Measurements from ENCODE around the gene CADPS. TPM values are rescaled to one million over a fixed set of nuclear protein-coding genes. Genes with fewer than 3 reads are reported as not detected.
A peak's percentile ranks its signal among the peaks of the same experiment; 100 is the strongest.

The CADPS gene
- total and polyA plus RNA-seq, 8 donors, result 0.50 to 2.9 (median 2.2) TPM

GRCh38 chr3:62373714-62374333 lies 501.4 kb downstream of the CADPS start:
- ATAC-seq, result no peak
- H3K4me3 ChIP-seq, result peak overlapping the region in 1 of 2 donors; percentile 4

GRCh38 chr3:62373215-62373614 lies 502.0 kb downstream of the CADPS start, which contains the start of gene FEZF2:
TSS of gene FEZF2 (minus strand) at chr3:62373550. CDS start at chr3:62372868, 682 bp downstream.
- Histone ChIP-seq H3K36me3 (no peaks in the 10 kb centered on the region), H3K27ac (no peak within 1 kb of the TSS), H3K4me1 (peaks cover 0 to 31% of the 10 kb centered on the region in 2 donors), H3K4me3 (peak within 1 kb of the TSS in 1 of 2 donors; percentile 4), H3K9me3 (no peaks in the 10 kb centered on the region), H3K27me3 (peaks cover 100% of the 10 kb centered on the region in 2 donors)
- TF ChIP-seq CTCF (IDR thresholded peaks at IDR 0.05), result no peak
- ATAC-seq (no peak), DNase-seq (no peak)
- intact Hi-C loops (cut with DNase I), result no loop called here

More at GRCh38 chr3:62373714-62374333, 501.4 kb downstream of the CADPS start:
- Histone ChIP-seq H3K9me3 (no peaks in the 10 kb centered on the region), H3K4me1 (peaks cover 0 to 26% of the 10 kb centered on the region in 2 donors), H3K27ac (no peak overlapping the region), H3K27me3 (peaks cover 100% of the 10 kb centered on the region in 2 donors), H3K36me3 (no peaks in the 10 kb centered on the region)
- intact Hi-C loops (cut with DNase I), result no loop called here
- TF ChIP-seq CTCF (IDR thresholded peaks at IDR 0.05), result no peak
- peak in 1 of 4 donors; percentile 72 for DNase-seq

DNA sequence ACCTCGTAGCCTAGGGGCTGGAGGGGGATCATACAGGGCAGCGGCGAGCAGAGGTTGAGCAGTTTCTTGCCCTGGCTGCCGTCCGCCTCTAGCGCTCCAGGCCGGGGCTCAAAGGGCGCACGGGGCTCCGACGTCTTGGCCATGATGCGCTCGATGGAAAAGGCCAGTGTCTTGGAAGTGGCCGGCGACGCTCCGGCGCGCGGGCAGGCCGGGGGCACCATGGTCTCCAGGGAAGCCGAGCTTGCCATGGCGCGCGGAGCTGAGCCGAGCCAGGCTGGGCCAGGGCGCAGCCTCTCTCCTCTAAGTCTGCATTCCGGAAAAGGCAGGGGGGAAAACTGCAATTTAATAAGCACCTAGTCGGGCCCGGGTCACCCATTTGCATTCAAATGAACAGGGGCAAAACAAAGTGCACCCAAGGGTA lies 502.6 kb downstream of the CADPS start:
- peaks cover 100% of the 10 kb centered on the region in 2 donors for H3K27me3 ChIP-seq

DNA sequence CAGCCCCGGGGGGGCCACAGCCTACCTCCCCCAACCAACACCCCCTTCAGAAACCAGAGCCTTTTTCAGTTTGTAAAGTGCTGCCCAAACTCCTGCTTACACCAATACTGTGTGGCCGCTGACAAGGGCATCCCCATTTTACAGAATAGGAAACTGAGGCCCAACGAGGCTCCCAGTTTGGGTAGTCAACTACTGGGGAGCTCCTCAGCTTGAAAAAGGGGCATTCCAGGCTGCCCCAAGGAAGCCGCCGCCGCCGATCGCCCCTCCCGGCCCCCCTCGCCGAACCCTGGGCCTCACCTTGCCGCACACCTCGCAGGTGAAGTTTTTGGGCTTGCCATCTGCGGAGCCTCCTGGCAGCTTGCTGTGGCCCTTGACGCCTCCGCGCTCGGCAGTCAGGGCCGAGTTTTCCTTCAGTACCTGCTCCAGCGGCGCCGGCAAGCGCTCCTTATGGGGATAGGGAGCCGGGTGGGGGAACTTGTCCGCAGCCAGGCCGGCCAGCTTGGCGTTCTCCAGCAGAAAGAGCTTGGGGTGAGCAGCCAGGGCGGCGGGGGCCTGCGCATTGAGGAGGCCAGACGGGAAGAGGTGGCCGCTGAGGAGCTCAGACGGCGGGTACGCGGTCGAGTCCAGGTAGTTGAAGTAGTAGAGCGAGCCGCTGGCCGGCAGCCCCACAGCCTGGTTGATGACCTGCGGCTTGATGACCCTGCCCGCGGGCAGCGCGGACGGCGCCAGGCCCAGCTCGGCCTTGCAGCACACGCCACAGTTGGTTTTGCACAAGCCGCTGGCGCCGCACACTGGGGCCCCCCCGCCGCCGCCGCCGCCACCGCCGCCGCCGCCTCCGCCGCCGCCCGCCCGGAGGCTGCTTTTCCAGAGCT lies 503.3 kb downstream of the CADPS start:
- H3K36me3 ChIP-seq, result no peaks in the 10 kb centered on the region
- H3K27me3 ChIP-seq, result peaks cover 100% of the 10 kb centered on the region in 2 donors
- H3K4me1 ChIP-seq, result peaks cover 0 to 31% of the 10 kb centered on the region in 2 donors
- no peaks in the 10 kb centered on the region for H3K9me3 ChIP-seq
- ATAC-seq (peak; percentile 23), DNase-seq (peak in 1 of 4 donors; percentile 76)
- no peak for TF ChIP-seq CTCF (IDR thresholded peaks at IDR 0.05)
- no peak overlapping the region for H3K4me3 ChIP-seq
- intact Hi-C loops (cut with DNase I), result no loop called here
- no peak overlapping the region for H3K27ac ChIP-seq

More for the DNA sequence above, 502.6 kb downstream of the CADPS start:
- DNase-seq, result no peak
- Histone ChIP-seq H3K27ac (no peak overlapping the region), H3K36me3 (no peaks in the 10 kb centered on the region), H3K4me3 (no peak overlapping the region), H3K4me1 (peaks cover 0 to 31% of the 10 kb centered on the region in 2 donors), H3K9me3 (no peaks in the 10 kb centered on the region)
- intact Hi-C loops (cut with DNase I), result no loop called here
- ATAC-seq, result no peak
- no peak for TF ChIP-seq CTCF (IDR thresholded peaks at IDR 0.05)

All from left lung (tissue), 10 donors.